ENCODE results near the gene ANKS6.
A peak's percentile ranks its signal among the peaks of the same experiment; 100 is the strongest.

ANKS6 gene

GRCh38 chr9:98796364-98797101, at the start of gene ANKS6:
ANKS6 (minus strand) TSS chr9:98796555; CDS start chr9:98796491, 64 bp downstream.
- peak; percentile 84 for DNase-seq

GRCh38 chr9:98846081-98846480, 49.7 kb upstream of the ANKS6 start:
- DNase-seq, result no peak

GRCh38 chr9:98842510-98842909, 46.2 kb upstream of the ANKS6 start:
- no peak for DNase-seq

- no peak for DNase-seq
Observed at GRCh38 chr9:98839724-98840123, 43.4 kb upstream of the ANKS6 start.

- DNase-seq, result no peak
Observed at GRCh38 chr9:98838868-98839565, 42.7 kb upstream of the ANKS6 start.

GRCh38 chr9:98838155-98838867, 42.0 kb upstream of the ANKS6 start:
- DNase-seq, result no peak

GRCh38 chr9:98837516-98837915, 41.2 kb upstream of the ANKS6 start:
- DNase-seq, result no peak

GRCh38 chr9:98836206-98836605, 39.9 kb upstream of the ANKS6 start:
- no peak for DNase-seq

GRCh38 chr9:98834386-98834785, 38.0 kb upstream of the ANKS6 start:
- DNase-seq, result no peak

GRCh38 chr9:98833090-98833956, 37.0 kb upstream of the ANKS6 start:
- DNase-seq, result no peak

GRCh38 chr9:98832768-98833089, 36.4 kb upstream of the ANKS6 start:
- no peak for DNase-seq

GRCh38 chr9:98831696-98832095, 35.3 kb upstream of the ANKS6 start:
- DNase-seq, result no peak

- no peak for DNase-seq
Observed at GRCh38 chr9:98830554-98830953, 34.2 kb upstream of the ANKS6 start.

- DNase-seq, result no peak
Observed at GRCh38 chr9:98829766-98830165, 33.4 kb upstream of the ANKS6 start.

GRCh38 chr9:98826716-98827115, 30.4 kb upstream of the ANKS6 start:
- DNase-seq, result no peak

- no peak for DNase-seq
Observed at GRCh38 chr9:98825414-98825813, 29.1 kb upstream of the ANKS6 start.

GRCh38 chr9:98823666-98824334, 27.4 kb upstream of the ANKS6 start:
- DNase-seq, result no peak

- DNase-seq, result no peak
Observed at GRCh38 chr9:98822661-98823060, 26.3 kb upstream of the ANKS6 start.

GRCh38 chr9:98821831-98822230, 25.5 kb upstream of the ANKS6 start:
- no peak for DNase-seq

GRCh38 chr9:98819231-98819630, 22.9 kb upstream of the ANKS6 start:
- DNase-seq, result no peak

GRCh38 chr9:98818764-98819163, 22.4 kb upstream of the ANKS6 start:
- no peak for DNase-seq

- no peak for DNase-seq
Observed at GRCh38 chr9:98815391-98815951, 19.1 kb upstream of the ANKS6 start.
